ENCODE data around the gene CCT2. TPM values are rescaled to one million over a fixed set of nuclear protein-coding genes. Genes with fewer than 3 reads are reported as not detected.

Gene CCT2
- total RNA-seq (188 and 206 TPM in 2 replicates), polyA plus RNA-seq (168 and 177 TPM in 2 replicates)

- 1% methylated on average over 61 of the region's 63 CpGs for WGBS (ENCODE audit: low lambda C conversion rate, missing lambda C conversion rate)
- Histone ChIP-seq H3K27ac (peak within 1 kb of the TSS; percentile 94), H4K20me1 (ENCODE audit: insufficient read depth, poor library complexity, severe bottlenecking) (peaks cover 14% of the 10 kb centered on the region), H3K4me2 (peak within 1 kb of the TSS; percentile 91), H3K79me2 (peaks cover 28% of the 10 kb centered on the region), H3K27me3 (no peaks in the 10 kb centered on the region), H3K9me3 (ENCODE audit: low read depth) (no peaks in the 10 kb centered on the region), H2AFZ (peak within 1 kb of the TSS; percentile 87), H3K4me3 (peak within 1 kb of the TSS; percentile 69), H3K4me1 (ENCODE audit: insufficient read depth) (peaks cover 7% of the 10 kb centered on the region), H3K36me3 (replicated peaks; ENCODE audit: insufficient read depth, low read depth) (peaks cover 6% of the 10 kb centered on the region), H3K9me2 (replicated peaks; ENCODE audit: insufficient read depth) (no peaks in the 10 kb centered on the region)
- DNase-seq (ENCODE audit: low spot score) = peak; percentile 99
- peak; percentile 45 for TF ChIP-seq CTCF (IDR thresholded peaks at IDR 0.05; ENCODE audit: poor library complexity)
- TF ChIP-seq EZH2 (IDR thresholded peaks at IDR 0.05; ENCODE audit: borderline replicate concordance) = no peak
- no peak for TF ChIP-seq EZH2phosphoT487 (IDR thresholded peaks at IDR 0.05; ENCODE audit: low read depth, severe bottlenecking, unreplicated experiment)
Observed at GRCh38 chr12:69585189-69586062, at the start of gene CCT2. Gene CCT2 (plus strand): TSS chr12:69585459. CDS start chr12:69585522, 63 bp downstream.

DNA sequence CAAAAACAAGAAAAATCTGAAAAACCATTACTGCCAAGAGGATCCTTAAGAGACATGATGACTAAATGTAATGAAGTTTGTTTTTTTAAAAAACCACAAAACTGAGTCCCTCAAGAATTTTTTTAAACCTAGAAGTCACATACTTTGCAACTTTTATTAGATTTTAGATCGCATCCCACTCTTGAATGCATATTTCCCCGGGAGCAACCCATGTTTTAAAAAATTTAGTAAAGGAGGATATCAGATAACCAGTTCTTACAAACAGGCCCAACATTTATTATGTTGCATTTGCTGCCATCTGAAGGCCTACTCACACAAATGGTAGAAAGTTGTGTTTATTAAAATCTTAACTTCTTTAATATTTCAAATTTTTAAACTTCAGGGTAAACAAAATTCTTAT is 44.3 kb upstream of the CCT2 start:
- H3K4me1 ChIP-seq (ENCODE audit: insufficient read depth) = no peaks in the 10 kb centered on the region
- no peak for DNase-seq (ENCODE audit: low spot score)
- 81% methylated on average over 2 of the region's 2 CpGs for WGBS (ENCODE audit: low lambda C conversion rate, missing lambda C conversion rate)
- no peaks in the 10 kb centered on the region for H3K27me3 ChIP-seq
- H4K20me1 ChIP-seq (ENCODE audit: insufficient read depth, poor library complexity, severe bottlenecking) = no peaks in the 10 kb centered on the region
- no peak overlapping the region for H3K4me2 ChIP-seq
- no peaks in the 10 kb centered on the region for H3K36me3 ChIP-seq (replicated peaks; ENCODE audit: insufficient read depth, low read depth)
- H3K4me3 ChIP-seq = no peak overlapping the region
- no peak overlapping the region for H3K27ac ChIP-seq
- TF ChIP-seq EZH2 (IDR thresholded peaks at IDR 0.05; ENCODE audit: borderline replicate concordance) (no peak), EZH2phosphoT487 (IDR thresholded peaks at IDR 0.05; ENCODE audit: low read depth, severe bottlenecking, unreplicated experiment) (no peak), CTCF (IDR thresholded peaks at IDR 0.05; ENCODE audit: poor library complexity) (no peak)
- H3K9me3 ChIP-seq (ENCODE audit: low read depth) = peaks cover 9% of the 10 kb centered on the region
- H3K79me2 ChIP-seq = peaks cover 40% of the 10 kb centered on the region
- no peak overlapping the region for H2AFZ ChIP-seq
- H3K9me2 ChIP-seq (replicated peaks; ENCODE audit: insufficient read depth) = no peaks in the 10 kb centered on the region

GRCh38 chr12:69544087-69544486 is 41.2 kb upstream of the CCT2 start:
- H3K4me1 ChIP-seq (ENCODE audit: insufficient read depth) = no peaks in the 10 kb centered on the region
- no peak overlapping the region for H3K4me3 ChIP-seq
- DNase-seq (ENCODE audit: low spot score) = no peak
- H2AFZ ChIP-seq = no peak overlapping the region
- no peaks in the 10 kb centered on the region for H3K27me3 ChIP-seq
- H4K20me1 ChIP-seq (ENCODE audit: insufficient read depth, poor library complexity, severe bottlenecking) = no peaks in the 10 kb centered on the region
- peaks cover 9% of the 10 kb centered on the region for H3K9me3 ChIP-seq (ENCODE audit: low read depth)
- no peak overlapping the region for H3K27ac ChIP-seq
- H3K4me2 ChIP-seq = no peak overlapping the region
- no peaks in the 10 kb centered on the region for H3K9me2 ChIP-seq (replicated peaks; ENCODE audit: insufficient read depth)
- H3K79me2 ChIP-seq = peaks cover 24% of the 10 kb centered on the region
- whole genome bisulfite sequencing (ENCODE audit: low lambda C conversion rate, missing lambda C conversion rate) = 100% methylated on average over 1 of the region's 1 CpG
- TF ChIP-seq CTCF (IDR thresholded peaks at IDR 0.05; ENCODE audit: poor library complexity) (no peak), EZH2phosphoT487 (IDR thresholded peaks at IDR 0.05; ENCODE audit: low read depth, severe bottlenecking, unreplicated experiment) (no peak)
- no peaks in the 10 kb centered on the region for H3K36me3 ChIP-seq (replicated peaks; ENCODE audit: insufficient read depth, low read depth)
